OCI-LY3 (cell line): ENCODE measurements around the gene YTHDC1.

Experiments used
- CTCF ChIP-seq: fragments of 200-600, 300-600 bp; sonication (generic); IDR thresholded peaks from 2 replicates; pipeline ENCODE4 v1.5.1; 2014; ENCODE audit warnings: antibody characterized with exemption, low read length, low read depth
- EZH2phosphoT487 ChIP-seq: fragments of 200-600 bp; shearing (Covaris generic); IDR thresholded peaks from 2 replicates; pipeline ENCODE4 v1.6.1; 2018; ENCODE audit warnings: antibody characterized with exemption, mixed run types, low read depth

- TF ChIP-seq CTCF = no peak
- no peak for TF ChIP-seq EZH2phosphoT487
Observed at GRCh38 chr4:68278029-68278428, 71.9 kb downstream of the YTHDC1 start.
